DOHH2 (cell line): Measurements from ENCODE around the gene XKR7.

Experiments
- H3F3A ChIP-seq: fragments of 200-600 bp; sonication (generic), shearing (Covaris generic); 2 replicates; pipeline ENCODE4 v1.6.0; 2016; ENCODE audit warnings: antibody characterized with exemption, mild to moderate bottlenecking; ENCODE audit not compliant: control insufficient read depth, insufficient read depth
- H3K27ac ChIP-seq: fragments of 200-600 bp; sonication (generic); 2 replicates; pipeline ENCODE4 v1.5.1; 2014; ENCODE audit warnings: low read depth, mild to moderate bottlenecking, low read length, moderate library complexity
- H3K27me3 ChIP-seq: fragments of 200-600 bp; sonication (generic); 2 replicates; pipeline ENCODE4 v1.6.1; 2014; ENCODE audit warnings: mild to moderate bottlenecking, low read length, mixed read lengths; ENCODE audit not compliant: control insufficient read depth
- H3K36me3 ChIP-seq: fragments of 200-600 bp; sonication (generic); 2 replicates; pipeline ENCODE4 v1.6.1; 2014; ENCODE audit warnings: mild to moderate bottlenecking, low read length, moderate library complexity, mixed read lengths; ENCODE audit not compliant: control insufficient read depth
- H3K4me1 ChIP-seq: fragments of 200-600 bp; sonication (generic); 2 replicates; pipeline ENCODE4 v1.6.1; 2014; ENCODE audit warnings: mild to moderate bottlenecking, low read length, mixed read lengths; ENCODE audit not compliant: control insufficient read depth
- H3K4me2 ChIP-seq: fragments of 200-600 bp; sonication (generic); 2 replicates; pipeline ENCODE4 v1.6.0; 2014; ENCODE audit warnings: mild to moderate bottlenecking, low read length, moderate library complexity
- H3K4me3 ChIP-seq: fragments of 200-600 bp; sonication (generic); 2 replicates; pipeline ENCODE4 v1.5.1; 2014; ENCODE audit warnings: mild to moderate bottlenecking, low read length, mixed read lengths
- H3K79me2 ChIP-seq: fragments of 200-600 bp; sonication (generic); 2 replicates; pipeline ENCODE4 v1.6.1; 2014; ENCODE audit warnings: mild to moderate bottlenecking, low read length, mixed read lengths; ENCODE audit not compliant: control insufficient read depth
- H3K9me2 ChIP-seq: fragments of 200-600 bp; sonication (generic); replicated peaks from 2 replicates; pipeline ENCODE4 v1.6.1; 2014; ENCODE audit warnings: mild to moderate bottlenecking, low read length, mixed read lengths; ENCODE audit not compliant: control insufficient read depth
- H3K9me3 ChIP-seq: fragments of 200-600 bp; sonication (generic); 2 replicates; pipeline ENCODE4 v1.6.1; 2014; ENCODE audit warnings: antibody characterized with exemption, low read length, mixed read lengths; ENCODE audit not compliant: control insufficient read depth, insufficient read depth
- H4K20me1 ChIP-seq: fragments of 200-600 bp; sonication (generic); 2 replicates; pipeline ENCODE4 v1.6.0; 2014; ENCODE audit warnings: low read depth, mild to moderate bottlenecking, antibody characterized with exemption, low read length, moderate library complexity; ENCODE audit not compliant: control insufficient read depth, insufficient read depth
- EZH2phosphoT487 ChIP-seq: fragments of 200-600 bp; sonication (generic); IDR thresholded peaks from 2 replicates; pipeline ENCODE4 v1.6.1; 2017; ENCODE audit warnings: borderline replicate concordance, mild to moderate bottlenecking, antibody characterized with exemption, low read length, moderate library complexity, mixed read lengths
- TF ChIP-seq, protein P1 (sequence below): fragments of 200-600 bp; sonication (generic); IDR thresholded peaks from one replicate; pipeline ENCODE4 v1.5.1; 2014; ENCODE audit warnings: antibody characterized with exemption, mild to moderate bottlenecking, low read depth, low read length; ENCODE audit not compliant: poor library complexity, severe bottlenecking

Gene XKR7

DNA sequence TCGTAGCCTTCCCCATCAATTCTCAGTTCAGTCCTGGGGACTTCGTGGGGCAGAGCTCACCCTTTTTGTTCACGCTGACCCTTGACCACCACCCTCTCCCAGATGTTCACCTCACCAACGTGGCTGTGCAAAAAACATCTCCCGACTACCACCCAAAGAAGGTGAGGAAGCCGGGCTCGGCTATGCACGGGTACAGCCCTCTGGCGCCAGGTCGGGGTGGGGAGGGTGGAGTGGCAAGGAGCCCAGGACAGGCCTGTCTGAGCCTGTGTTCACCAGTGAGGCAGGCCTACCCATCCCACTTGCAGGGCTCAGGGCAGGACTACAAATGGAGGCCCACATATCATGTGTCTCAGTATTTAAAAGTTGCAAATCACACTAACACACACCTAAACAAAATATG lies 34.3 kb upstream of the XKR7 start:
- Histone ChIP-seq H3K4me2 (no peak overlapping the region), H3K27me3 (peaks cover 4% of the 10 kb centered on the region; the same call in 1 of the 2 replicates), H3K4me1 (no peaks in the 10 kb centered on the region), H3K4me3 (no peak overlapping the region), H3K27ac (no peak overlapping the region), H3K79me2 (no peaks in the 10 kb centered on the region), H3F3A (no peaks in the 10 kb centered on the region), H3K9me3 (no peaks in the 10 kb centered on the region), H3K36me3 (no peaks in the 10 kb centered on the region), H3K9me2 (no peaks in the 10 kb centered on the region), H4K20me1 (no peaks in the 10 kb centered on the region; the same call in 1 of the 2 replicates)
- no peak for TF ChIP-seq EZH2phosphoT487
- TF ChIP-seq, protein P1, sequence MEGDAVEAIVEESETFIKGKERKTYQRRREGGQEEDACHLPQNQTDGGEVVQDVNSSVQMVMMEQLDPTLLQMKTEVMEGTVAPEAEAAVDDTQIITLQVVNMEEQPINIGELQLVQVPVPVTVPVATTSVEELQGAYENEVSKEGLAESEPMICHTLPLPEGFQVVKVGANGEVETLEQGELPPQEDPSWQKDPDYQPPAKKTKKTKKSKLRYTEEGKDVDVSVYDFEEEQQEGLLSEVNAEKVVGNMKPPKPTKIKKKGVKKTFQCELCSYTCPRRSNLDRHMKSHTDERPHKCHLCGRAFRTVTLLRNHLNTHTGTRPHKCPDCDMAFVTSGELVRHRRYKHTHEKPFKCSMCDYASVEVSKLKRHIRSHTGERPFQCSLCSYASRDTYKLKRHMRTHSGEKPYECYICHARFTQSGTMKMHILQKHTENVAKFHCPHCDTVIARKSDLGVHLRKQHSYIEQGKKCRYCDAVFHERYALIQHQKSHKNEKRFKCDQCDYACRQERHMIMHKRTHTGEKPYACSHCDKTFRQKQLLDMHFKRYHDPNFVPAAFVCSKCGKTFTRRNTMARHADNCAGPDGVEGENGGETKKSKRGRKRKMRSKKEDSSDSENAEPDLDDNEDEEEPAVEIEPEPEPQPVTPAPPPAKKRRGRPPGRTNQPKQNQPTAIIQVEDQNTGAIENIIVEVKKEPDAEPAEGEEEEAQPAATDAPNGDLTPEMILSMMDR = no peak

- no peak overlapping the region for H3K4me2 ChIP-seq
Measured at GRCh38 chr20:31934491-31934890, 33.5 kb upstream of the XKR7 start.

GRCh38 chr20:31934968-31935764 lies 32.8 kb upstream of the XKR7 start:
- no peaks in the 10 kb centered on the region for H3K79me2 ChIP-seq
- H3K27ac ChIP-seq = no peak overlapping the region
- H4K20me1 ChIP-seq = no peaks in the 10 kb centered on the region; the same call in 1 of the 2 replicates
- H3K4me2 ChIP-seq = no peak overlapping the region
- H3K27me3 ChIP-seq = 0 out of 2 replicates have a peak, but pooled peaks cover 4% of the 10 kb centered on the region
- no peak overlapping the region for H3K4me3 ChIP-seq
- H3K4me1 ChIP-seq = no peaks in the 10 kb centered on the region
- no peaks in the 10 kb centered on the region for H3K9me2 ChIP-seq
- H3K36me3 ChIP-seq = no peaks in the 10 kb centered on the region
- TF ChIP-seq, protein P1 = peak; percentile 45
- no peak for TF ChIP-seq EZH2phosphoT487
- no peaks in the 10 kb centered on the region for H3F3A ChIP-seq
- no peaks in the 10 kb centered on the region for H3K9me3 ChIP-seq

More at GRCh38 chr20:31934491-31934890, 33.5 kb upstream of the XKR7 start:
- no peaks in the 10 kb centered on the region for H3K4me1 ChIP-seq
- no peaks in the 10 kb centered on the region for H3K9me2 ChIP-seq
- H3K9me3 ChIP-seq = no peaks in the 10 kb centered on the region
- H3K27ac ChIP-seq = no peak overlapping the region
- H3F3A ChIP-seq = no peaks in the 10 kb centered on the region
- TF ChIP-seq, protein P1 = no peak
- no peak for TF ChIP-seq EZH2phosphoT487
- H4K20me1 ChIP-seq = no peaks in the 10 kb centered on the region; the same call in 1 of the 2 replicates
- no peak overlapping the region for H3K4me3 ChIP-seq
- H3K79me2 ChIP-seq = no peaks in the 10 kb centered on the region
- no peaks in the 10 kb centered on the region for H3K36me3 ChIP-seq
- 0 out of 2 replicates have a peak, but pooled peaks cover 4% of the 10 kb centered on the region for H3K27me3 ChIP-seq
